ENCODE data around the gene MOCS3. TPM values are rescaled to one million over a fixed set of nuclear protein-coding genes. Genes with fewer than 3 reads are reported as not detected.

MOCS3 gene
- total RNA-seq, 1 donor from 2014 or later = 3.4 TPM

- no peak overlapping the region for H3K27ac ChIP-seq
- H3K9me3 ChIP-seq = no peaks in the 10 kb centered on the region
- no peak for TF ChIP-seq CTCF (IDR thresholded peaks at IDR 0.05)
- H3K27me3 ChIP-seq = peaks cover 16% of the 10 kb centered on the region
- intact Hi-C loops (cut with DNase I) = no loop called here
- DNase-seq = no peak
- no peaks in the 10 kb centered on the region for H3K36me3 ChIP-seq
- H3K4me1 ChIP-seq = no peaks in the 10 kb centered on the region
- no peak for ATAC-seq
- H3K4me3 ChIP-seq = no peak overlapping the region
Observed at GRCh38 chr20:51010932-51011331, 52.3 kb downstream of the MOCS3 start.

- Histone ChIP-seq H3K27ac (no peak overlapping the region), H3K27me3 (peaks cover 16% of the 10 kb centered on the region)
- no peak for ATAC-seq
Observed at GRCh38 chr20:51011479-51011878, 52.9 kb downstream of the MOCS3 start.

GRCh38 chr20:51012357-51012756 lies 53.7 kb downstream of the MOCS3 start:
- no peak for DNase-seq
- Histone ChIP-seq H3K9me3 (no peaks in the 10 kb centered on the region), H3K4me1 (no peaks in the 10 kb centered on the region), H3K4me3 (no peak overlapping the region), H3K27ac (no peak overlapping the region), H3K27me3 (peaks cover 16% of the 10 kb centered on the region), H3K36me3 (no peaks in the 10 kb centered on the region)
- TF ChIP-seq CTCF (IDR thresholded peaks at IDR 0.05) = no peak
- ATAC-seq = no peak
- intact Hi-C loops (cut with DNase I) = no loop called here

More at GRCh38 chr20:51011479-51011878, 52.9 kb downstream of the MOCS3 start:
- Histone ChIP-seq H3K36me3 (no peaks in the 10 kb centered on the region), H3K4me1 (no peaks in the 10 kb centered on the region), H3K4me3 (no peak overlapping the region), H3K9me3 (no peaks in the 10 kb centered on the region)
- intact Hi-C loops (cut with DNase I) = no loop called here
- no peak for TF ChIP-seq CTCF (IDR thresholded peaks at IDR 0.05)
- no peak for DNase-seq

Other genes with a start within 250 kb of the MOCS3 start
- gene PARD6B, start 227.2 kb upstream of the MOCS3 start, total RNA-seq = 43.2 TPM
- 4.3 TPM for gene BCAS4, start 163.8 kb upstream of the MOCS3 start, total RNA-seq
- gene ADNP, start 27.4 kb upstream of the MOCS3 start, total RNA-seq = 54.1 TPM
- 30.2 TPM for gene DPM1, start 286 bp upstream of the MOCS3 start, total RNA-seq
- not detected for gene KCNG1, start 64.3 kb downstream of the MOCS3 start, total RNA-seq